ENCODE data around the gene MTHFR. TPM values are rescaled to one million over a fixed set of nuclear protein-coding genes. Genes with fewer than 3 reads are reported as not detected.

The MTHFR gene
- total and polyA plus RNA-seq, 2 of the 8 experiments (the other 6 are each of a cell fraction or from before 2014, with no cell fraction given) = 8.7 to 18.5 TPM

DNA sequence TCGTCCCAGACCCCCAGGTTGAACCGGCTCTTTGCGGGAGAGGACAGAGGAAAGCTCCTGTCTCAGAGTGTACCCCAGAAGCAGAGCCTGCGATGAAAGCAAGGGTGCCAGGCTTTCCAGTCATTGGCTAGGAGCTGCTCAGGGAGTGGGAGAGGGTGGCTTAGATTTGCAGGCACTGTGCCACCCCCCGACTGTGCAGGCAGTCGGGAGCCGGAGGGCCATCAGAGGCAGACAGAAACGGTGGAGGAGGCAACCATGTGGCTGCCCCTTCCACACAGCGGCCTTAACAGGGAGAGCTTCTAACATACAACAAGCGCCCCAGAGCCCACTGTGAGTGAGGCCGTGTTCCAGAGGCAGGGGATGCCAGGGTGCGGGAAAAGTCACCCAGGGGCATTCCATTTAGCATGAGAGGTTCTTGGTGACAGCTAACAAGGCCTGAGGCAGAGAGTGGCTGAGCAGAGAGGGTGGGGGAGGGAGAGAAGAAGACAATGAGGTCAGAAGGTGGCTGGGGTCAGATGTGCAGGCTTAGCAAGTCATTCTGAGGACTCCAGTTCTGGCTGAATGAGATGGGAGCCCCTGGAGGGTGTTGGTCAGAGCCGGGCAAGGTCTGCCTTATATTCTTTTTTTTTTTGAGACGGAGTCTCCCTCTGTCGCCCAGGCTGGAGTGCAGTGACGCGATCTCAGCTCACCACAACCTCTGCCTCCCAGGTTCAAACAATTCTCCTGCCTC, 53.2 kb downstream of the MTHFR start (continued):
- TF ChIP-seq SRF (IDR thresholded peaks at IDR 0.05; ENCODE audit: low read depth, low read length) = no peak
- TF ChIP-seq SIN3A (conservative IDR thresholded peaks at IDR 0.05 in 1 of 2, IDR thresholded peaks at IDR 0.05 in 1 of 2; ENCODE audit: low read depth in 1 of 2, low read length in 2 of 2) = no peak

Measured in H1 (cell line).